Measurements from ENCODE around the gene PDE1C.
"Not testable (repeated sequence)": the region's sequence is repeated elsewhere in the genome, so short reads cannot be mapped to it uniquely, and the experiment has no call there.

- not testable (repeated sequence) for TF ChIP-seq CTCF (conservative IDR thresholded peaks at IDR 0.05; ENCODE audit: low read length); EZH2phosphoT487 (IDR thresholded peaks at IDR 0.05; ENCODE audit: borderline replicate concordance, low read depth, low read length)
Observed at GRCh38 chr7:32076802-32077201, 6.6 kb upstream of the PDE1C start.
